HepG2 (cell line): ENCODE measurements around the gene ELMO2. TPM values are rescaled to one million over a fixed set of nuclear protein-coding genes. Genes with fewer than 3 reads are reported as not detected.
A peak's percentile ranks its signal among the peaks of the same experiment; 100 is the strongest.

ENCODE experiments used
- KDM1A ChIP-seq: IDR thresholded peaks from 2 replicates; pipeline ENCODE4 v1.6.1; 2016; ENCODE audit warnings: missing compliant biosample characterization
- NFYC ChIP-seq: IDR thresholded peaks from 2 replicates; pipeline ENCODE4 v1.6.1; 2016; ENCODE audit warnings: missing genetic modification reagents, missing compliant biosample characterization
- SP5 ChIP-seq: IDR thresholded peaks from 2 replicates; pipeline ENCODE4 v1.6.1; 2016; ENCODE audit warnings: low read depth, borderline replicate concordance
- TARDBP ChIP-seq: sonication (generic); formaldehyde crosslinking; IDR thresholded peaks from 2 replicates; pipeline ENCODE4 v1.8.0; 2022; ENCODE audit warnings: mild to moderate bottlenecking, missing genetic modification reagents
- ZNF292 ChIP-seq: sonication (generic); formaldehyde crosslinking; IDR thresholded peaks from 2 replicates; pipeline ENCODE4 v1.8.1; 2022; ENCODE audit warnings: mild to moderate bottlenecking, low read depth, missing genetic modification reagents, borderline replicate concordance
- ZNF431 ChIP-seq: sonication (generic); formaldehyde crosslinking; IDR thresholded peaks from 2 replicates; pipeline ENCODE4 v1.9.0; 2022; ENCODE audit warnings: missing genetic modification reagents, low read depth, mild to moderate bottlenecking, borderline replicate concordance
- polyA plus RNA-seq, 8 experiments: library from polyadenylated mRNA; depleted of rRNA in 3 of 8; stranded (reverse) in 7 of 8; unstranded in 1 of 8; fragments of >200 nt; fragmentation: Illumina TruSeq in 4 of 8; extraction: Trizol in 4 of 8; gene quantifications; 2 replicates each; pipeline versions ENCODE4 v1.2.1 to v1.2.3, GENCODE V29; 2011 to 2016; ENCODE audit warnings: low read depth in 4 of 8, missing spikeins in 1 of 8, mixed read lengths in 1 of 8; ENCODE audit not compliant: insufficient read depth in 1 of 8
- total RNA-seq, 5 experiments: library from RNA; depleted of rRNA; stranded (reverse); fragments of >200 nt; fragmentation: Illumina TruSeq; extraction: Trizol; gene quantifications; 2 replicates each; pipeline ENCODE4 v1.2.3, GENCODE V29; 2016; ENCODE audit warnings: low read depth in 1 of 5
- TF ChIP-seq, protein P1 (sequence below): sonication (generic); IDR thresholded peaks from 2 replicates; pipeline ENCODE4 v1.6.1; 2016; ENCODE audit warnings: low read depth, borderline replicate concordance
- TF ChIP-seq, protein P2 (sequence below): sonication (generic); formaldehyde crosslinking; IDR thresholded peaks from 2 replicates; pipeline ENCODE4 v1.4.0; 2020; ENCODE audit warnings: missing genetic modification reagents
- TF ChIP-seq, protein P3 (sequence below): sonication (generic); formaldehyde crosslinking; IDR thresholded peaks from 2 replicates; pipeline ENCODE4 v1.5.1; 2020; ENCODE audit warnings: missing genetic modification reagents, mild to moderate bottlenecking, borderline replicate concordance

Gene ELMO2
- total and polyA plus RNA-seq, 2 of the 13 experiments (the other 11 are each of a cell fraction or from before 2014, with no cell fraction given): 30.6 to 35.7 TPM

DNA sequence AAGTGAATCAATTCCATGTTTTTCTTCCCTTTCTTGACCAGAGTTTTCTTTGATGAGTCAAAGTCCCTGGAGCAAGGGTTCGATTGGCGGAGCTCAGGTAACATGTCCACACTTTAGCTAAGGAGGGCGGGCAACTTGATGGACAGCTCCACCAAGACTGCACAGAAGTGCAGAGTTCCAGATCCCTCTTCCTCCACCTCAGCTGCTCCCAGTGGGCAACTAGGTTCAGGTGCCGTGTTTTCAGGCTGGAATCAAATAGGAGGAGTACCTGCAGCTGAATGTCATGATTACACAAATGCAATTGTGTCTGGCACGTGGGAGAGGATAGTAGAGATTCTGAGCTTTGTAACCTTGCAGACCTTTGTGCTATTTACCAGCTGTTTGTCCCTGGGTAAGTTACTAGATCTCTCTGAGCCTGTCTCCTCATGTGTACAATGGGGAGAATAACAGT is 1.9 kb upstream of the ELMO2 start (continued):
- TF ChIP-seq, protein P1, sequence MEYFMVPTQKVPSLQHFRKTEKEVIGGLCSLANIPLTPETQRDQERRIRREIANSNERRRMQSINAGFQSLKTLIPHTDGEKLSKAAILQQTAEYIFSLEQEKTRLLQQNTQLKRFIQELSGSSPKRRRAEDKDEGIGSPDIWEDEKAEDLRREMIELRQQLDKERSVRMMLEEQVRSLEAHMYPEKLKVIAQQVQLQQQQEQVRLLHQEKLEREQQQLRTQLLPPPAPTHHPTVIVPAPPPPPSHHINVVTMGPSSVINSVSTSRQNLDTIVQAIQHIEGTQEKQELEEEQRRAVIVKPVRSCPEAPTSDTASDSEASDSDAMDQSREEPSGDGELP: peak; percentile 47; the same call in 1 of the 2 replicates
- TF ChIP-seq, protein P2, sequence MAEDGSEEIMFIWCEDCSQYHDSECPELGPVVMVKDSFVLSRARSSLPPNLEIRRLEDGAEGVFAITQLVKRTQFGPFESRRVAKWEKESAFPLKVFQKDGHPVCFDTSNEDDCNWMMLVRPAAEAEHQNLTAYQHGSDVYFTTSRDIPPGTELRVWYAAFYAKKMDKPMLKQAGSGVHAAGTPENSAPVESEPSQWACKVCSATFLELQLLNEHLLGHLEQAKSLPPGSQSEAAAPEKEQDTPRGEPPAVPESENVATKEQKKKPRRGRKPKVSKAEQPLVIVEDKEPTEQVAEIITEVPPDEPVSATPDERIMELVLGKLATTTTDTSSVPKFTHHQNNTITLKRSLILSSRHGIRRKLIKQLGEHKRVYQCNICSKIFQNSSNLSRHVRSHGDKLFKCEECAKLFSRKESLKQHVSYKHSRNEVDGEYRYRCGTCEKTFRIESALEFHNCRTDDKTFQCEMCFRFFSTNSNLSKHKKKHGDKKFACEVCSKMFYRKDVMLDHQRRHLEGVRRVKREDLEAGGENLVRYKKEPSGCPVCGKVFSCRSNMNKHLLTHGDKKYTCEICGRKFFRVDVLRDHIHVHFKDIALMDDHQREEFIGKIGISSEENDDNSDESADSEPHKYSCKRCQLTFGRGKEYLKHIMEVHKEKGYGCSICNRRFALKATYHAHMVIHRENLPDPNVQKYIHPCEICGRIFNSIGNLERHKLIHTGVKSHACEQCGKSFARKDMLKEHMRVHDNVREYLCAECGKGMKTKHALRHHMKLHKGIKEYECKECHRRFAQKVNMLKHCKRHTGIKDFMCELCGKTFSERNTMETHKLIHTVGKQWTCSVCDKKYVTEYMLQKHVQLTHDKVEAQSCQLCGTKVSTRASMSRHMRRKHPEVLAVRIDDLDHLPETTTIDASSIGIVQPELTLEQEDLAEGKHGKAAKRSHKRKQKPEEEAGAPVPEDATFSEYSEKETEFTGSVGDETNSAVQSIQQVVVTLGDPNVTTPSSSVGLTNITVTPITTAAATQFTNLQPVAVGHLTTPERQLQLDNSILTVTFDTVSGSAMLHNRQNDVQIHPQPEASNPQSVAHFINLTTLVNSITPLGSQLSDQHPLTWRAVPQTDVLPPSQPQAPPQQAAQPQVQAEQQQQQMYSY (CRISPR knock-in tag): peak; percentile 90
- peak; percentile 50; the same call in 1 of the 2 replicates for TF ChIP-seq NFYC (CRISPR knock-in tag)
- TF ChIP-seq ZNF292 (CRISPR knock-in tag): peak; percentile 39; the same call in 1 of the 2 replicates
- TF ChIP-seq TARDBP (CRISPR knock-in tag): no peak
- TF ChIP-seq, protein P3, sequence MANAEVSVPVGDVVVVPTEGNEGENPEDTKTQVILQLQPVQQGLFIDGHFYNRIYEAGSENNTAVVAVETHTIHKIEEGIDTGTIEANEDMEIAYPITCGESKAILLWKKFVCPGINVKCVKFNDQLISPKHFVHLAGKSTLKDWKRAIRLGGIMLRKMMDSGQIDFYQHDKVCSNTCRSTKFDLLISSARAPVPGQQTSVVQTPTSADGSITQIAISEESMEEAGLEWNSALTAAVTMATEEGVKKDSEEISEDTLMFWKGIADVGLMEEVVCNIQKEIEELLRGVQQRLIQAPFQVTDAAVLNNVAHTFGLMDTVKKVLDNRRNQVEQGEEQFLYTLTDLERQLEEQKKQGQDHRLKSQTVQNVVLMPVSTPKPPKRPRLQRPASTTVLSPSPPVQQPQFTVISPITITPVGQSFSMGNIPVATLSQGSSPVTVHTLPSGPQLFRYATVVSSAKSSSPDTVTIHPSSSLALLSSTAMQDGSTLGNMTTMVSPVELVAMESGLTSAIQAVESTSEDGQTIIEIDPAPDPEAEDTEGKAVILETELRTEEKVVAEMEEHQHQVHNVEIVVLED (CRISPR knock-in tag): no peak
- TF ChIP-seq ZNF431 (CRISPR knock-in tag): 0 out of 2 replicates have a peak, but pooled peaks have one; percentile 31
- TF ChIP-seq SP5 (CRISPR knock-in tag): peak; percentile 63
- TF ChIP-seq KDM1A (CRISPR knock-in tag): peak; percentile 11; the same call in 1 of the 2 replicates
